A204.1 (cell line): ENCODE measurements around the gene NPTX1.
"Not testable (repeated sequence)": the region's sequence is repeated elsewhere in the genome, so short reads cannot be mapped to it uniquely, and the experiment has no call there.

Experiments
- FAIRE-seq: peaks from 2 replicates; lab custom pipeline; 2012; peaks lifted over from hg19 to GRCh38; lab: Jason Lieb, UNC

The NPTX1 gene

GRCh38 chr17:80475910-80476876 lies at the start of gene NPTX1:
Gene NPTX1, minus strand, starts transcription at chr17:80476607. Its CDS starts 161 bp downstream, at chr17:80476446.
- no peak for FAIRE-seq

GRCh38 chr17:80523956-80524712 lies 47.7 kb upstream of the NPTX1 start:
- no peak for FAIRE-seq

GRCh38 chr17:80523054-80523744 lies 46.8 kb upstream of the NPTX1 start:
- FAIRE-seq, result no peak

GRCh38 chr17:80520810-80521455 lies 44.5 kb upstream of the NPTX1 start:
- FAIRE-seq, result no peak

GRCh38 chr17:80519091-80519781 lies 42.8 kb upstream of the NPTX1 start:
- no peak for FAIRE-seq

- FAIRE-seq, result no peak
Observed at GRCh38 chr17:80518392-80518791, 42.0 kb upstream of the NPTX1 start.

- no peak for FAIRE-seq
Observed at GRCh38 chr17:80517641-80518040, 41.2 kb upstream of the NPTX1 start.

- no peak for FAIRE-seq
Observed at GRCh38 chr17:80516171-80516932, 39.9 kb upstream of the NPTX1 start.

- no peak for FAIRE-seq
Observed at GRCh38 chr17:80513892-80514291, 37.5 kb upstream of the NPTX1 start.

GRCh38 chr17:80513201-80513600 lies 36.8 kb upstream of the NPTX1 start:
- no peak for FAIRE-seq

- FAIRE-seq, result no peak
Observed at GRCh38 chr17:80512233-80512632, 35.8 kb upstream of the NPTX1 start.

- FAIRE-seq, result no peak
Observed at GRCh38 chr17:80511222-80512180, 35.1 kb upstream of the NPTX1 start.

GRCh38 chr17:80510772-80511171 lies 34.4 kb upstream of the NPTX1 start:
- FAIRE-seq, result no peak

- FAIRE-seq, result no peak
Observed at GRCh38 chr17:80510132-80510531, 33.7 kb upstream of the NPTX1 start.

GRCh38 chr17:80509311-80509710 lies 32.9 kb upstream of the NPTX1 start:
- no peak for FAIRE-seq

- no peak for FAIRE-seq
Observed at GRCh38 chr17:80507965-80508364, 31.6 kb upstream of the NPTX1 start.

- FAIRE-seq, result not testable (repeated sequence)
Observed at GRCh38 chr17:80507177-80507576, 30.8 kb upstream of the NPTX1 start.

- FAIRE-seq, result no peak
Observed at GRCh38 chr17:80504686-80505413, 28.4 kb upstream of the NPTX1 start.

GRCh38 chr17:80503921-80504320 lies 27.5 kb upstream of the NPTX1 start:
- no peak for FAIRE-seq
